SK-N-SH (cell line): ENCODE data around the gene ANAPC5. TPM values are rescaled to one million over a fixed set of nuclear protein-coding genes. Genes with fewer than 3 reads are reported as not detected.

ENCODE experiments used
- CTCF ChIA-PET: fragments of 300-600, 350-600 bp; formaldehyde crosslinking; extraction: SDS; loops from one replicate; lab custom pipeline; 2021; lab: Yijun Ruan, JAX
- POLR2A ChIA-PET: fragments of 350-600 bp; sonication (Branson Sonifier 250); formaldehyde crosslinking; extraction: SDS; loops from one replicate; lab custom pipeline; 2020; ENCODE audit warnings: antibody characterized with exemption, inconsistent platforms; lab: Yijun Ruan, JAX
- DNase-seq: peaks from one replicate; pipeline ENCODE4 v3.0.0; 2012
- H2AFZ ChIP-seq: fragments of 200-600 bp; sonication (generic); 2 replicates; pipeline ENCODE4 v1.8.1; 2016; ENCODE audit warnings: antibody characterized with exemption, mild to moderate bottlenecking, low read depth
- H3F3A ChIP-seq: fragments of 200-600 bp; sonication (generic); replicated peaks from 2 replicates; pipeline ENCODE3; 2016; ENCODE audit warnings: antibody characterized with exemption, mild to moderate bottlenecking; ENCODE audit not compliant: insufficient read depth
- H3K27ac ChIP-seq, 2 experiments: fragments of 200-500 bp in 1 of 2; fragments of 200-600 bp in 1 of 2; sonication (Bioruptor generic) in 1 of 2; sonication (generic), shearing (Covaris generic) in 1 of 2; 2 replicates each; pipeline versions ENCODE4 v1.5.1 to v1.6.1; 2014 to 2016; ENCODE audit warnings: low read depth in 2 of 2, inconsistent platforms in 1 of 2, low read length in 1 of 2, mild to moderate bottlenecking in 1 of 2, mixed read lengths in 1 of 2
- H3K27me3 ChIP-seq: fragments of 200-600 bp; sonication (generic), shearing (Covaris generic); 2 replicates; pipeline ENCODE4 v1.6.1; 2016; ENCODE audit warnings: mixed run types; ENCODE audit not compliant: insufficient read depth
- H3K36me3 ChIP-seq, 2 experiments: fragments of 200-500 bp in 1 of 2; fragments of 200-600 bp in 1 of 2; sonication (Bioruptor generic) in 1 of 2; sonication (generic) in 1 of 2; replicated peaks in 1 of 2; 2 replicates each; pipeline versions ENCODE3 to v1.5.1; 2014 to 2016; ENCODE audit warnings: low read length in 1 of 2, mild to moderate bottlenecking in 1 of 2; ENCODE audit not compliant: insufficient read depth in 2 of 2, control insufficient read depth in 1 of 2
- H3K4me1 ChIP-seq, 2 experiments: fragments of 200-500 bp in 1 of 2; fragments of 200-600 bp in 1 of 2; sonication (Bioruptor generic) in 1 of 2; sonication (generic), shearing (Covaris generic) in 1 of 2; 2 replicates each; pipeline versions ENCODE4 v1.5.1 to v1.6.1; 2014 to 2016; ENCODE audit warnings: low read depth in 1 of 2, low read length in 1 of 2, mixed run types in 1 of 2; ENCODE audit not compliant: insufficient read depth in 2 of 2, control insufficient read depth in 1 of 2
- H3K4me2 ChIP-seq: fragments of 200-600 bp; sonication (generic), shearing (Covaris generic); 2 replicates; pipeline ENCODE4 v1.6.1; 2017; ENCODE audit warnings: mixed run types
- H3K4me3 ChIP-seq, 2 experiments: fragments of 200-500 bp in 1 of 2; fragments of 200-600 bp in 1 of 2; sonication (Bioruptor generic) in 1 of 2; sonication (generic), shearing (Covaris generic) in 1 of 2; 2 replicates each; pipeline versions ENCODE4 v1.5.1 to v1.8.1; 2014 to 2016; ENCODE audit warnings: low read depth in 2 of 2, inconsistent platforms in 1 of 2, low read length in 1 of 2, mild to moderate bottlenecking in 1 of 2, mixed read lengths in 1 of 2, moderate library complexity in 1 of 2
- H3K79me2 ChIP-seq: fragments of 200-600 bp; sonication (generic); 2 replicates; pipeline ENCODE4 v1.8.1; 2017; ENCODE audit warnings: mild to moderate bottlenecking; ENCODE audit not compliant: insufficient read depth
- H3K9ac ChIP-seq: fragments of 200-600 bp; sonication (generic); 2 replicates; pipeline ENCODE4 v1.6.1; 2017; ENCODE audit warnings: mixed run types
- H3K9me2 ChIP-seq: fragments of 200-600 bp; sonication (generic); 2 replicates; pipeline ENCODE4 v1.6.1; 2017; ENCODE audit warnings: mixed run types
- H3K9me3 ChIP-seq: fragments of 200-600 bp; sonication (generic); 2 replicates; pipeline ENCODE4 v1.6.1; 2017; ENCODE audit warnings: mixed run types, mild to moderate bottlenecking, moderate library complexity
- H4K20me1 ChIP-seq: fragments of 200-600 bp; sonication (generic); 2 replicates; pipeline ENCODE4 v1.6.1; 2017; ENCODE audit warnings: mild to moderate bottlenecking, mixed run types; ENCODE audit not compliant: insufficient read depth
- CHD2 ChIP-seq: fragments of 150-350 bp; IDR thresholded peaks from 2 replicates; pipeline ENCODE4 v1.6.1; 2018; ENCODE audit warnings: low read length; ENCODE audit not compliant: partially characterized antibody
- CTCF ChIP-seq: fragments of 200-600 bp; sonication (generic); IDR thresholded peaks from 2 replicates; pipeline ENCODE4 v1.6.1; 2017; ENCODE audit warnings: antibody characterized with exemption, mild to moderate bottlenecking, moderate library complexity
- EZH2phosphoT487 ChIP-seq: fragments of 200-600 bp; sonication (generic); IDR thresholded peaks from 2 replicates; pipeline ENCODE4 v1.6.1; 2017; ENCODE audit warnings: low read depth, mixed run types, mild to moderate bottlenecking, antibody characterized with exemption, moderate library complexity, borderline replicate concordance
- FOXJ3 ChIP-seq: sonication (generic); formaldehyde crosslinking; IDR thresholded peaks from 2 replicates; pipeline ENCODE4 v1.5.1; 2020; ENCODE audit warnings: mild to moderate bottlenecking, missing genetic modification reagents
- FOXM1 ChIP-seq: IDR thresholded peaks from 2 replicates; pipeline ENCODE4 v1.4.0; 2012; ENCODE audit warnings: low read depth, mild to moderate bottlenecking
- GABPA ChIP-seq: IDR thresholded peaks from 2 replicates; pipeline ENCODE4 v1.4.0; 2012; ENCODE audit warnings: low read depth, mild to moderate bottlenecking
- JUND ChIP-seq: IDR thresholded peaks from 2 replicates; pipeline ENCODE4 v1.4.0; 2012
- NFIC ChIP-seq: IDR thresholded peaks from 2 replicates; pipeline ENCODE4 v1.4.0; 2012; ENCODE audit warnings: borderline replicate concordance
- POLR2AphosphoS5 ChIP-seq: IDR thresholded peaks from 2 replicates; pipeline ENCODE4 v1.6.1; 2012; ENCODE audit warnings: low read depth, low read length
- RXRA ChIP-seq: IDR thresholded peaks from 2 replicates; pipeline ENCODE4 v1.4.0; 2012; ENCODE audit warnings: low read depth, mild to moderate bottlenecking, borderline replicate concordance
- SMC3 ChIP-seq: IDR thresholded peaks from 2 replicates; pipeline ENCODE4 v1.6.1; 2012; ENCODE audit warnings: low read depth, low read length, improper control_type of control experiment
- USF1 ChIP-seq: IDR thresholded peaks from 2 replicates; pipeline ENCODE4 v1.4.0; 2012; ENCODE audit warnings: low read depth, borderline replicate concordance
- USF2 ChIP-seq: fragments of 150-350 bp; IDR thresholded peaks from 2 replicates; pipeline ENCODE4 v1.6.1; 2017; ENCODE audit warnings: antibody characterized with exemption, low read length, low read depth, borderline replicate concordance
- YY1 ChIP-seq: IDR thresholded peaks from 2 replicates; pipeline ENCODE4 v1.4.0; 2012; ENCODE audit warnings: low read depth, mild to moderate bottlenecking
- ZBTB33 ChIP-seq: IDR thresholded peaks from 2 replicates; pipeline ENCODE4 v1.4.0; 2012; ENCODE audit warnings: low read depth, borderline replicate concordance
- WGBS: methylation state at CpG from one replicate; pipeline ENCODE4 v1.1.6; 2017; ENCODE audit warnings: low lambda C conversion rate; 5-methylcytosine and 5-hydroxymethylcytosine counted together
- polyA plus RNA-seq, 3 experiments: library from polyadenylated mRNA; depleted of rRNA; stranded (reverse); fragments of >200 nt; gene quantifications; 2 replicates each; pipeline ENCODE4 v1.2.3, GENCODE V29; 2012

ANAPC5 gene
- polyA plus RNA-seq, 1 of the 3 experiments (the other 2 are of a cell fraction) = 110 TPM

DNA sequence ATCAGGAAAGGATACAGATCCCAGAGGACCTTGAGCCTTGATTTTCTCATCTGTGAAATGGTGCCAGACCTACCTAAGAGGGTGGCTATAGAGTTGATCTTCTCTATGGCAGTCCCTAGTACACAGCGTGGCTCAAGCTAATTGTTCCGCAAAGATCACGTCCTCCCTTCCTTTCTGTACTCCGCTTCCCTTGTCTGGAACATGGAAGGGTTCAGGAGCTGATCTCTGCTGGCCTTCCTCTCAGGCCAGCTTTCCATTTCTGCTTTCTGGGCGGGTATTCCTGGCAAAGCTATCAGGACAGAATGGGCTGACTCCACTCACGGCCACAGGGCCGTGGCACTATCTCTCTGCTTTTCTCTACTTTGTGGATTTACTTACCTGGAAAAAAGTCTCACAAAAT, 62.2 kb downstream of the ANAPC5 start:
- H2AFZ ChIP-seq = no peak overlapping the region
- peaks cover 8% of the 10 kb centered on the region; the same call in 1 of the 2 replicates for H4K20me1 ChIP-seq
- POLR2A ChIA-PET = no interaction called here
- H3K9ac ChIP-seq = no peak overlapping the region
- H3F3A ChIP-seq = no peaks in the 10 kb centered on the region
- H3K79me2 ChIP-seq = peaks cover 26% of the 10 kb centered on the region
- H3K27ac ChIP-seq = no peak overlapping the region
- 97% methylated on average over 7 of the region's 7 CpGs for WGBS
- no peak overlapping the region for H3K4me3 ChIP-seq
- CTCF ChIA-PET = no interaction called here
- H3K9me2 ChIP-seq = no peaks in the 10 kb centered on the region
- DNase-seq = no peak
- H3K36me3 ChIP-seq = peaks cover 0 to 11% of the 10 kb centered on the region in 2 experiments
- no peak overlapping the region for H3K4me2 ChIP-seq
- TF ChIP-seq GABPA (no peak), CTCF (no peak), USF1 (no peak), JUND (no peak), POLR2AphosphoS5 (no peak), FOXM1 (no peak), NFIC (no peak), RXRA (no peak), USF2 (no peak), FOXJ3 (no peak), YY1 (no peak), EZH2phosphoT487 (no peak), SMC3 (no peak), ZBTB33 (no peak), CHD2 (no peak)
- H3K27me3 ChIP-seq = no peaks in the 10 kb centered on the region
- H3K9me3 ChIP-seq = no peaks in the 10 kb centered on the region
- no peaks in the 10 kb centered on the region; a peak in 1 of 4 replicates for H3K4me1 ChIP-seq
